Thyroid gland (tissue), 4 donors: ENCODE data around the gene CACNG6. TPM values are rescaled to one million over a fixed set of nuclear protein-coding genes. Genes with fewer than 3 reads are reported as not detected.

Experiments used
- DNase-seq, 2 donors: peaks; one replicate each; pipeline ENCODE4 v3.0.0-alpha.2; 2019
- H3K27ac ChIP-seq, 3 donors: fragments of 200-600 bp; sonication (generic); 1 replicate in 2 of 3; 2 replicates in 1 of 3; pipeline ENCODE4 v1.5.1; 2016 to 2019; ENCODE audit warnings: mild to moderate bottlenecking in 1 of 3, moderate library complexity in 1 of 3
- H3K27me3 ChIP-seq: fragments of 200-600 bp; sonication (generic); one replicate; pipeline ENCODE4 v1.5.1; 2019
- H3K36me3 ChIP-seq, 2 donors: fragments of 200-600 bp; sonication (generic); one replicate each; pipeline ENCODE4 v1.5.1; 2016 to 2019
- H3K4me1 ChIP-seq, 2 donors: fragments of 200-600 bp; sonication (generic); one replicate each; pipeline ENCODE4 v1.5.1; 2017 to 2019
- H3K4me3 ChIP-seq, 3 donors: fragments of 200-600 bp; sonication (generic); replicated peaks in 1 of 3; 1 replicate in 2 of 3; 2 replicates in 1 of 3; pipeline ENCODE4 v1.5.1; 2016; ENCODE audit warnings: mild to moderate bottlenecking in 1 of 3
- H3K9me3 ChIP-seq: fragments of 200-600 bp; sonication (generic); one replicate; pipeline ENCODE4 v1.5.1; 2017
- POLR2A ChIP-seq, 2 donors: fragments of 450-650 bp; IDR thresholded peaks; one replicate each; pipeline ENCODE4 v1.6.1; 2017; ENCODE audit warnings: antibody characterized with exemption in 2 of 2, mild to moderate bottlenecking in 2 of 2, moderate library complexity in 1 of 2
- WGBS, 2 donors: methylation state at CpG; one replicate each; pipeline ENCODE4 v1.1.5; 2017; 5-methylcytosine and 5-hydroxymethylcytosine counted together
- intact Hi-C: fragments of 100-400 bp; cut with DNase I; formaldehyde crosslinking; loops from one replicate; pipeline ENCODE4 v1.15.1; 2023
- total RNA-seq, 4 donors: library from RNA; depleted of rRNA; stranded (reverse); fragments of >200 nt; gene quantifications; one replicate each; pipeline ENCODE4 v1.2.3, GENCODE V29; 2016
- TF ChIP-seq, protein P1 (sequence below), 6 experiments: fragments of 200-600 bp in 3 of 6; fragments of 450-650 bp in 3 of 6; sonication (generic) in 3 of 6; IDR thresholded peaks; one replicate each; pipeline ENCODE4 v1.5.1; 2016 to 2019; ENCODE audit warnings: antibody characterized with exemption in 6 of 6, mild to moderate bottlenecking in 2 of 6, inconsistent platforms in 1 of 6, moderate library complexity in 1 of 6

Gene CACNG6
- total RNA-seq, 4 donors from 2014 or later, result not detected

DNA sequence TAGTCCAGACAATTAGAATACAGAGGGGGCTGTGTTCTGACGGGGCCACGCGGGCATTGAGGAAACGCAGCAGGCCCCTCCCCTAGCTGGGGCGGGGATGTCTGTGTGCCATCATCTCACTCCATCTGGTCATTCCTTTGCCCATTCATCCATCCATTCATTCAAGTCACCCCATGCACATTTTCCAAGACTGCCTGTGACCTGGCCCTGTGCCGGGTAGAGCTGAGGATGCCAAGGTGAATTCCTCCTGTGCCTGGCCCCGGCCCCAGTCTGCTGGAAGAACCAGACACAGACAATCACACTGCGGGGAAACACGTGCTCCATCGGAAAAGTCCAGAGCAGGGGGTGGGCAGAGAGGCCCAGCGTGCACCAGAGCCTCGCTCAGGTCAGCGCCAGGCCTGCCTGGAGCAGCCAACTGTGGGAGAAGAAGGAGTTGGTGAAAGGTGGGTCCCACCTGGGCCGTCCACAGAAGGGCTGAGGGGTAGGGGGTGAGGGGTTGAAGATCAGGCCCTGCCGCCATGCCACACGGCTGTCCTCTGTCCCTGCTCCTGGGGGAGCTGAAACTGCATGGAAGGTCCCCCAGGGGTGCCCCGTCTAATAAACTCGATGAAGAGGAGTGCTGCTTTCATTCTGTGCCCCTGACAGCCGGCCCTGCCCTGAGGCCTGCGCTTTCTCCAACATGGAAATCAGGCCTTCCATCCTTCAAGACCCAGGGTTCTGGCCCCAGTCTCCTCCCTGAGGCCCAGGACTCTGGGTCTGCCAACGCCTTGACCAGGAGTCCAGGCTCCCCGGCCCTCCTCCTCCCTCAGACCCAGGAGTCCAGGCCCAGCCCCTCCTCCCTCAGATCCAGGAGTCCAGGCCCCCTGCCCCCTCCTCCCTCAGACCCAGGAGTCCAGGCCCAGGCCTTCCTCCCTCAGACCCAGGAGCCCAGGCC lies 1.6 kb upstream of the CACNG6 start:
- Histone ChIP-seq H3K27ac (no peak overlapping the region), H3K36me3 (no peaks in the 10 kb centered on the region), H3K4me3 (no peak overlapping the region), H3K27me3 (peaks cover 22% of the 10 kb centered on the region), H3K9me3 (no peaks in the 10 kb centered on the region), H3K4me1 (peaks cover 0 to 8% of the 10 kb centered on the region in 2 donors)
- 50 to 61% methylated on average over 17 to 19 of the region's 22 CpGs for WGBS, 2 donors
- TF ChIP-seq, protein P1, sequence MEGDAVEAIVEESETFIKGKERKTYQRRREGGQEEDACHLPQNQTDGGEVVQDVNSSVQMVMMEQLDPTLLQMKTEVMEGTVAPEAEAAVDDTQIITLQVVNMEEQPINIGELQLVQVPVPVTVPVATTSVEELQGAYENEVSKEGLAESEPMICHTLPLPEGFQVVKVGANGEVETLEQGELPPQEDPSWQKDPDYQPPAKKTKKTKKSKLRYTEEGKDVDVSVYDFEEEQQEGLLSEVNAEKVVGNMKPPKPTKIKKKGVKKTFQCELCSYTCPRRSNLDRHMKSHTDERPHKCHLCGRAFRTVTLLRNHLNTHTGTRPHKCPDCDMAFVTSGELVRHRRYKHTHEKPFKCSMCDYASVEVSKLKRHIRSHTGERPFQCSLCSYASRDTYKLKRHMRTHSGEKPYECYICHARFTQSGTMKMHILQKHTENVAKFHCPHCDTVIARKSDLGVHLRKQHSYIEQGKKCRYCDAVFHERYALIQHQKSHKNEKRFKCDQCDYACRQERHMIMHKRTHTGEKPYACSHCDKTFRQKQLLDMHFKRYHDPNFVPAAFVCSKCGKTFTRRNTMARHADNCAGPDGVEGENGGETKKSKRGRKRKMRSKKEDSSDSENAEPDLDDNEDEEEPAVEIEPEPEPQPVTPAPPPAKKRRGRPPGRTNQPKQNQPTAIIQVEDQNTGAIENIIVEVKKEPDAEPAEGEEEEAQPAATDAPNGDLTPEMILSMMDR (IDR thresholded peaks at IDR 0.05), result no peak
- TF ChIP-seq POLR2A (IDR thresholded peaks at IDR 0.05), result no peak
- peak in 1 of 2 donors; percentile 25 for DNase-seq
- intact Hi-C loops, result no loop called here

DNA sequence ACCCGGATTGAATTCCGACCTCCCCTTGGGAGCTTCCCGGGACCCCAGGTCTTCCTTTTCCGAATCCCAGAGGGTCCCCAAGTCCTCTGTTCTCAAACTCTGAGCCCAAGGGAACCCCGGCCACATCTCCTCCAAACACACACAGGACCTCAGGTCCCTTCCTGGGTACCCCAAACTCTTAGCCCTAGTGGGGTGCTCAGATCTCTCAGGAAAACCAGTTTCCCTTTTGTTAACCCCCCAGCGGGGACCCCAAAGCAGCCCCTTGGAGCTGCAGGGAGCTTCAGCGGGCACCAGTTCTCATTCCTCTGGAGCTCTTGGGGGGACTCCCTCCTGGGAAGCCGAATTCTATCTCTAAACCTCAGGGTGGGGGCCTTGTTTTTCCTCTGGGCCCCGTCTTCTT lies 774 bp downstream of the CACNG6 start:
- no peak for TF ChIP-seq POLR2A (IDR thresholded peaks at IDR 0.05)
- TF ChIP-seq, protein P1 (IDR thresholded peaks at IDR 0.05), result no peak
- H3K36me3 ChIP-seq, result no peaks in the 10 kb centered on the region
- H3K9me3 ChIP-seq, result no peaks in the 10 kb centered on the region
- H3K27me3 ChIP-seq, result peaks cover 22% of the 10 kb centered on the region
- DNase-seq, result no peak
- no peak overlapping the region for H3K4me3 ChIP-seq
- intact Hi-C loops, result no loop called here
- H3K4me1 ChIP-seq, result peaks cover 0 to 8% of the 10 kb centered on the region in 2 donors
- WGBS, 2 donors, result 67 to 71% methylated on average over 9 of the region's 9 CpGs
- no peak overlapping the region for H3K27ac ChIP-seq

- intact Hi-C loops, result no loop called here
- no peak overlapping the region for H3K4me3 ChIP-seq
- TF ChIP-seq POLR2A (IDR thresholded peaks at IDR 0.05), result no peak
- TF ChIP-seq, protein P1 (IDR thresholded peaks at IDR 0.05), result no peak
- 9 to 14% methylated on average over 6 to 27 of the region's 43 CpGs for WGBS, 2 donors
- peaks cover 0 to 8% of the 10 kb centered on the region in 2 donors for H3K4me1 ChIP-seq
- H3K36me3 ChIP-seq, result no peaks in the 10 kb centered on the region
- peaks cover 22% of the 10 kb centered on the region for H3K27me3 ChIP-seq
- H3K9me3 ChIP-seq, result no peaks in the 10 kb centered on the region
- DNase-seq, result no peak
- no peak overlapping the region for H3K27ac ChIP-seq
Measured at GRCh38 chr19:53992815-53993214, 1.4 kb downstream of the CACNG6 start.

- H3K9me3 ChIP-seq, result no peaks in the 10 kb centered on the region
- H3K27ac ChIP-seq, result no peak overlapping the region
- H3K36me3 ChIP-seq, result no peaks in the 10 kb centered on the region
- 52 to 73% methylated on average over 2 to 3 of the region's 3 CpGs for WGBS, 2 donors
- DNase-seq, result no peak
- H3K4me1 ChIP-seq, result peaks cover 0 to 8% of the 10 kb centered on the region in 2 donors
- no peak overlapping the region for H3K4me3 ChIP-seq
- TF ChIP-seq, protein P1 (IDR thresholded peaks at IDR 0.05), result no peak
- no peak for TF ChIP-seq POLR2A (IDR thresholded peaks at IDR 0.05)
- intact Hi-C loops, result no loop called here
- peaks cover 22% of the 10 kb centered on the region for H3K27me3 ChIP-seq
Measured at GRCh38 chr19:53993448-53993847, 2.0 kb downstream of the CACNG6 start.

DNA sequence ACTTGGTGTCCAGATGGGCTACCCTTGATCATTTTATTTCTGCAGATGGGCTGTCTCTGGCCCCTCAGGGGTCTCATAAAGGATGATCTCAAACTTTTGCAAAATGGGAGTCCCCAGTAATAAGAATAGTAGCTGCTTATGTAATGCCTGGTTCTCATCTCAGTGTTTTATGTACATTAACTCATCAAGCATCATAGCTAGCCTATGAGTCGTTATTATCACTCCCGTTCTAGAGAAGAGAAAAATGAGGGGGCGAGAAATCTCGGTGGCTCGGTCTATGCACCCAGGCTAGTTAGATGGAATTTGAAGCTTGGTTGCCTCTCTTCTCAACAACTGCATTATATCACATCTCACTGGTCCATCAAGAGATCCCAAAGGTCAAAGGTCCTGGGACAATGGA lies 3.4 kb downstream of the CACNG6 start:
- Histone ChIP-seq H3K4me3 (no peak overlapping the region), H3K9me3 (no peaks in the 10 kb centered on the region), H3K27me3 (peaks cover 22% of the 10 kb centered on the region), H3K4me1 (peaks cover 0 to 8% of the 10 kb centered on the region in 2 donors), H3K27ac (no peak overlapping the region), H3K36me3 (no peaks in the 10 kb centered on the region)
- DNase-seq, result no peak
- whole genome bisulfite sequencing, 2 donors, result 84 to 88% methylated on average over 5 of the region's 5 CpGs
- intact Hi-C loops, result no loop called here
- TF ChIP-seq, protein P1 (IDR thresholded peaks at IDR 0.05), result no peak
- TF ChIP-seq POLR2A (IDR thresholded peaks at IDR 0.05), result no peak
